Endothelial cell of umbilical vein (primary cell): ENCODE measurements around the gene ZBTB40. TPM values are rescaled to one million over a fixed set of nuclear protein-coding genes. Genes with fewer than 3 reads are reported as not detected.

Experiments used
- BruUV-seq: library from RNA; stranded (reverse); fragments of 400-500 nt; replicated peaks from 2 replicates; lab custom pipeline; 2021; lab: Mats Ljungman, UMichigan
- CTCF ChIA-PET: fragments of 300-600, 350-600 bp; sonication (Branson Sonifier 250); formaldehyde crosslinking; loops from one replicate; lab custom pipeline; 2021; ENCODE audit warnings: antibody characterized with exemption, inconsistent platforms; lab: Charles Lee
- POLR2A ChIA-PET: fragments of 300-600, 350-600 bp; sonication (Branson Sonifier 250); formaldehyde crosslinking; loops from one replicate; lab custom pipeline; 2021; ENCODE audit warnings: antibody characterized with exemption, inconsistent platforms; lab: Charles Lee
- DNase-seq: peaks from one replicate; pipeline ENCODE4 v3.0.0-alpha.2; 2011; ENCODE audit warnings: low read depth, low spot score
- FAIRE-seq: peaks from 2 replicates; lab custom pipeline; 2011; peaks lifted over from hg19 to GRCh38; lab: Jason Lieb, UNC
- H2AFZ ChIP-seq: 2 replicates; pipeline ENCODE4 v1.6.0; 2012; ENCODE audit warnings: low read depth, low read length, control low read depth, inconsistent platforms
- H3K27ac ChIP-seq: 2 replicates; pipeline ENCODE4 v1.5.1; 2011; ENCODE audit warnings: low read depth, mild to moderate bottlenecking, control low read depth, low read length, moderate library complexity; ENCODE audit not compliant: insufficient read depth
- H3K27me3 ChIP-seq, 2 experiments: 2 replicates each; pipeline versions ENCODE4 v1.6.0 to v1.6.1; 2011; ENCODE audit warnings: low read length in 2 of 2, mixed read lengths in 1 of 2; ENCODE audit not compliant: control insufficient read depth in 2 of 2, insufficient read depth in 2 of 2
- H3K36me3 ChIP-seq, 2 experiments: 2 replicates in 1 of 2; 3 replicates in 1 of 2; pipeline ENCODE4 v1.5.1; 2011; ENCODE audit warnings: low read length in 2 of 2, mild to moderate bottlenecking in 1 of 2, moderate library complexity in 1 of 2; ENCODE audit not compliant: control insufficient read depth in 2 of 2, insufficient read depth in 2 of 2; ENCODE audit errors: extremely low read depth in 1 of 2
- H3K4me1 ChIP-seq: 3 replicates; pipeline ENCODE4 v1.5.1; 2011; ENCODE audit warnings: mild to moderate bottlenecking, low read length; ENCODE audit not compliant: control insufficient read depth, insufficient read depth; ENCODE audit errors: extremely low read depth
- H3K4me2 ChIP-seq: 2 replicates; pipeline ENCODE4 v1.6.1; 2011; ENCODE audit warnings: low read length, control low read depth, mixed read lengths; ENCODE audit not compliant: insufficient read depth
- H3K4me3 ChIP-seq, 3 experiments: fragments of 200-600 bp in 1 of 3; sonication (generic), shearing (Covaris generic) in 1 of 3; replicated peaks in 1 of 3; 2 replicates each; pipeline ENCODE4 v1.5.1; 2011 to 2016; ENCODE audit warnings: control low read depth in 3 of 3, low read length in 3 of 3, mild to moderate bottlenecking in 2 of 3, inconsistent platforms in 1 of 3, low read depth in 1 of 3, moderate library complexity in 1 of 3; ENCODE audit not compliant: insufficient read depth in 1 of 3
- H3K79me2 ChIP-seq: 2 replicates; pipeline ENCODE4 v1.6.0; 2012; ENCODE audit warnings: low read length, inconsistent platforms; ENCODE audit not compliant: control insufficient read depth, insufficient read depth
- H3K9ac ChIP-seq: replicated peaks from 2 replicates; pipeline ENCODE3; 2011; ENCODE audit warnings: low read length, control low read depth; ENCODE audit not compliant: insufficient read depth; ENCODE audit errors: extremely low read depth
- H3K9me1 ChIP-seq: replicated peaks from 3 replicates; pipeline ENCODE4 v1.6.0; 2011; ENCODE audit warnings: mild to moderate bottlenecking, low read length; ENCODE audit not compliant: control insufficient read depth, insufficient read depth; ENCODE audit errors: extremely low read depth
- H3K9me3 ChIP-seq: replicated peaks from 2 replicates; pipeline ENCODE4 v1.5.1; 2012; ENCODE audit warnings: low read length, inconsistent platforms; ENCODE audit not compliant: control insufficient read depth, insufficient read depth
- H4K20me1 ChIP-seq: replicated peaks from 2 replicates; pipeline ENCODE3; 2011; ENCODE audit warnings: mild to moderate bottlenecking, low read length; ENCODE audit not compliant: control insufficient read depth, insufficient read depth; ENCODE audit errors: extremely low read depth
- EZH2 ChIP-seq: IDR thresholded peaks from 2 replicates; pipeline ENCODE4 v1.6.1; 2012; ENCODE audit warnings: borderline replicate concordance, low read depth, mild to moderate bottlenecking, moderate library complexity, low read length, inconsistent platforms; ENCODE audit not compliant: severe bottlenecking
- FOS ChIP-seq: IDR thresholded peaks from 2 replicates; pipeline ENCODE4 v1.6.1; 2011; ENCODE audit warnings: mild to moderate bottlenecking, low read length, moderate library complexity, borderline replicate concordance; ENCODE audit not compliant: insufficient read depth
- GATA2 ChIP-seq: IDR thresholded peaks from 2 replicates; pipeline ENCODE4 v1.7.0; 2011; ENCODE audit warnings: low read depth, mild to moderate bottlenecking, moderate library complexity, mixed read lengths, low read length; ENCODE audit not compliant: insufficient read length, insufficient read depth
- JUN ChIP-seq: IDR thresholded peaks from 2 replicates; pipeline ENCODE4 v1.6.1; 2011; ENCODE audit warnings: borderline replicate concordance, low read depth; ENCODE audit not compliant: insufficient read length, insufficient read depth
- MYC ChIP-seq: IDR thresholded peaks from one replicate; pipeline ENCODE4 v1.6.1; 2011; ENCODE audit warnings: mild to moderate bottlenecking, low read depth, low read length
- POLR2A ChIP-seq: IDR thresholded peaks from 2 replicates; pipeline ENCODE4 v1.6.1; 2012; ENCODE audit warnings: low read depth, mild to moderate bottlenecking, control low read depth, low read length
- POLR2AphosphoS5 ChIP-seq: IDR thresholded peaks from 2 replicates; pipeline ENCODE4 v1.6.1; 2012; ENCODE audit warnings: low read depth, mild to moderate bottlenecking, control low read depth, low read length, moderate library complexity; ENCODE audit not compliant: insufficient read depth
- dilution Hi-C: fragments of 300-500 bp; cut with MboI; formaldehyde crosslinking; loops from one replicate; pipeline ENCODE4 v1.15.0; 2019; ENCODE audit warnings: low sequenced_read_pairs; ENCODE audit not compliant: extremely low pct_ligation_motif_present
- intact Hi-C: fragments of 100-400 bp; cut with micrococcal nuclease; formaldehyde crosslinking; loops from one replicate; pipeline ENCODE4 v1.10.0; 2022
- polyA plus RNA-seq, 4 experiments: library from polyadenylated mRNA; depleted of rRNA in 3 of 4; stranded (reverse) in 3 of 4; unstranded in 1 of 4; fragments of >200 nt; gene quantifications; 2 replicates each; pipeline versions ENCODE4 v1.2.1 to v1.2.3, GENCODE V29; 2011 to 2012; ENCODE audit warnings: missing spikeins in 1 of 4
- total RNA-seq: library from RNA; stranded (reverse); gene quantifications from 2 replicates; pipeline ENCODE4 v1.2.3, GENCODE V29; 2021
- TF ChIP-seq, protein P1 (sequence below): IDR thresholded peaks from 2 replicates; pipeline ENCODE4 v1.6.1; 2011; ENCODE audit not compliant: insufficient read depth, insufficient read length
- TF ChIP-seq, protein P2 (sequence below), 2 donors: IDR thresholded peaks; 1 replicate in 1 of 2; 2 replicates in 1 of 2; pipeline ENCODE4 v1.5.1; 2011; ENCODE audit warnings: low read length in 2 of 2, mild to moderate bottlenecking in 2 of 2, moderate library complexity in 2 of 2, control low read depth in 1 of 2, inconsistent platforms in 1 of 2, low read depth in 1 of 2; ENCODE audit not compliant: insufficient read depth in 1 of 2; ENCODE audit errors: extremely low read depth in 1 of 2

The ZBTB40 gene
- total and polyA plus RNA-seq, 2 donors (not counting 3 experiments of a cell fraction or from before 2014, with no cell fraction given), result 12.3 to 21.3 TPM

DNA sequence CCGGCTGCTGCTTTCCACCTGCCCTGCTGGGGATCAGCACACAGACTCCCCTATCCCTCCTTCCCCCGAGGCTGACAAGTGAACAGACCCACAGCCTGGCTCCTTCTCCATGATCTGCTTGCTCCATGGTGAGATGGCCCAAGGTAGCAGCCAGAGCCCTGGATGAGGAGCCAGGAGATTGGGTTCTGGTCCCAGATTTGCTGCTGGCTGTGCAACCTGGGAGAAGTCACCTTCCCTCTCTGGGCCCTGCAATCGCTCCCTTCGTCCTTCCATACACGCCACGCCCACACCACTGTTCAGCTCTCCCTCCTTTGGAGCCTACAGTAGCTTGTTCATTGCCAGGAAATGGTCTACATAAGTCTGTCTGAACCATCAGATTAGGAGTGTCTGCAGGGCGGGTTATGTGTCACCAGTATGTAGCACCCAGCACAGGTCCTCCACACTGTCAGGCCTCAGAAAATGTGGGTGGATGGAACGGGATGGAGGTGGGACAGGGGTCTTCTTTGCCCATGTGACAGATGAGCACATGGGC, 102.4 kb downstream of the ZBTB40 start:
- dilution Hi-C loops, result no loop called here

More for the DNA sequence above, 102.4 kb downstream of the ZBTB40 start:
- no peak overlapping the region for H3K9ac ChIP-seq
- H3K36me3 ChIP-seq, result no peaks in the 10 kb centered on the region
- CTCF ChIA-PET, result no interaction called here
- H3K79me2 ChIP-seq, result no peaks in the 10 kb centered on the region
- POLR2A ChIA-PET, result no interaction called here
- TF ChIP-seq, protein P1, sequence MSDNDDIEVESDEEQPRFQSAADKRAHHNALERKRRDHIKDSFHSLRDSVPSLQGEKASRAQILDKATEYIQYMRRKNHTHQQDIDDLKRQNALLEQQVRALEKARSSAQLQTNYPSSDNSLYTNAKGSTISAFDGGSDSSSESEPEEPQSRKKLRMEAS, result no peak
- no peak for TF ChIP-seq EZH2
- no peak for TF ChIP-seq POLR2AphosphoS5
- TF ChIP-seq, protein P2, sequence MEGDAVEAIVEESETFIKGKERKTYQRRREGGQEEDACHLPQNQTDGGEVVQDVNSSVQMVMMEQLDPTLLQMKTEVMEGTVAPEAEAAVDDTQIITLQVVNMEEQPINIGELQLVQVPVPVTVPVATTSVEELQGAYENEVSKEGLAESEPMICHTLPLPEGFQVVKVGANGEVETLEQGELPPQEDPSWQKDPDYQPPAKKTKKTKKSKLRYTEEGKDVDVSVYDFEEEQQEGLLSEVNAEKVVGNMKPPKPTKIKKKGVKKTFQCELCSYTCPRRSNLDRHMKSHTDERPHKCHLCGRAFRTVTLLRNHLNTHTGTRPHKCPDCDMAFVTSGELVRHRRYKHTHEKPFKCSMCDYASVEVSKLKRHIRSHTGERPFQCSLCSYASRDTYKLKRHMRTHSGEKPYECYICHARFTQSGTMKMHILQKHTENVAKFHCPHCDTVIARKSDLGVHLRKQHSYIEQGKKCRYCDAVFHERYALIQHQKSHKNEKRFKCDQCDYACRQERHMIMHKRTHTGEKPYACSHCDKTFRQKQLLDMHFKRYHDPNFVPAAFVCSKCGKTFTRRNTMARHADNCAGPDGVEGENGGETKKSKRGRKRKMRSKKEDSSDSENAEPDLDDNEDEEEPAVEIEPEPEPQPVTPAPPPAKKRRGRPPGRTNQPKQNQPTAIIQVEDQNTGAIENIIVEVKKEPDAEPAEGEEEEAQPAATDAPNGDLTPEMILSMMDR (IDR thresholded peaks at IDR 0.05; ENCODE audit: extremely low read depth in 1 of 2, insufficient read depth in 1 of 2, low read depth in 1 of 2, low read length in 2 of 2), result no peak
- no peak for TF ChIP-seq MYC
- TF ChIP-seq JUN, result no peak
- TF ChIP-seq FOS, result no peak
- TF ChIP-seq POLR2A, result no peak
- TF ChIP-seq GATA2, result no peak
- no peak overlapping the region for H3K27ac ChIP-seq
- H4K20me1 ChIP-seq, result no peaks in the 10 kb centered on the region
- H3K9me3 ChIP-seq, result no peaks in the 10 kb centered on the region
- H3K4me1 ChIP-seq, result no peaks in the 10 kb centered on the region
- peaks cover 25 to 28% of the 10 kb centered on the region in 2 experiments for H3K27me3 ChIP-seq
- intact Hi-C loops, result no loop called here
- DNase-seq (no peak), FAIRE-seq (no peak)
- H3K4me3 ChIP-seq, result no peak overlapping the region
- no peaks in the 10 kb centered on the region for H3K9me1 ChIP-seq
- no peak overlapping the region for H3K4me2 ChIP-seq
- no TSS peak for BruUV-seq
- no peak overlapping the region for H2AFZ ChIP-seq
